Measurements from ENCODE around the gene SUSD4. TPM values are rescaled to one million over a fixed set of nuclear protein-coding genes. Genes with fewer than 3 reads are reported as not detected.

Gene SUSD4
- total RNA-seq, 2 donors from 2014 or later, result 0.58 to 0.92 TPM

GRCh38 chr1:223244366-223245103 is 119.4 kb downstream of the SUSD4 start:
- no peaks in the 10 kb centered on the region for H3K27me3 ChIP-seq (ENCODE audit: control insufficient read depth, insufficient read depth, low read length, poor library complexity, severe bottlenecking)
- TF ChIP-seq CTCF (conservative IDR thresholded peaks at IDR 0.05), result peak; percentile 51
- no peaks in the 10 kb centered on the region for H3K9me3 ChIP-seq (ENCODE audit: control insufficient read depth, low read length)
- DNase-seq, result no peak
- no peaks in the 10 kb centered on the region for H3K36me3 Mint-ChIP-seq (ENCODE audit: low read depth)
- H3K27ac ChIP-seq (ENCODE audit: low read depth, low read length), result no peak overlapping the region
- peaks cover 16% of the 10 kb centered on the region for H3K4me1 Mint-ChIP-seq
- no peaks in the 10 kb centered on the region for H3K9me3 Mint-ChIP-seq
- H3K9ac ChIP-seq (ENCODE audit: extremely low read depth, low read length, poor library complexity, severe bottlenecking), result no peak overlapping the region
- no peak overlapping the region for H3K4me3 Mint-ChIP-seq
- no peak overlapping the region for H3K4me3 ChIP-seq (ENCODE audit: low read length)
- WGBS, 2 experiments (ENCODE audit: insufficient coverage in 1 of 2, insufficient read length in 1 of 2), result 92 to 93% methylated on average over 3 to 4 of the region's 4 CpGs
- no peaks in the 10 kb centered on the region for H3K36me3 ChIP-seq (ENCODE audit: control insufficient read depth, insufficient read depth, low read length)
- no peaks in the 10 kb centered on the region for H3K4me1 ChIP-seq (ENCODE audit: control insufficient read depth, insufficient read depth, low read length)
- H3K27ac Mint-ChIP-seq, result no peak overlapping the region
- H3K27me3 Mint-ChIP-seq (ENCODE audit: insufficient read depth), result peaks cover 13% of the 10 kb centered on the region

- WGBS, 2 experiments (ENCODE audit: insufficient coverage in 1 of 2, insufficient read length in 1 of 2), result 85 to 88% methylated on average over 4 to 6 of the region's 6 CpGs
- peaks cover 17% of the 10 kb centered on the region for H3K27me3 Mint-ChIP-seq (ENCODE audit: insufficient read depth)
- no peak overlapping the region for H3K27ac Mint-ChIP-seq
These were observed 120.4 kb downstream of the SUSD4 start for GRCh38 chr1:223243441-223244050.

GRCh38 chr1:223242971-223243370 is 121.0 kb downstream of the SUSD4 start:
- 90 to 95% methylated on average over 3 to 7 of the region's 7 CpGs for WGBS, 2 experiments (ENCODE audit: insufficient coverage in 1 of 2, insufficient read length in 1 of 2)
- no peak overlapping the region for H3K27ac Mint-ChIP-seq
- peaks cover 4% of the 10 kb centered on the region for H3K9me3 Mint-ChIP-seq
- H3K4me3 Mint-ChIP-seq, result no peak overlapping the region
- Histone ChIP-seq H3K36me3 (ENCODE audit: control insufficient read depth, insufficient read depth, low read length) (no peaks in the 10 kb centered on the region), H3K9me3 (ENCODE audit: control insufficient read depth, low read length) (no peaks in the 10 kb centered on the region), H3K27ac (ENCODE audit: low read depth, low read length) (no peak overlapping the region), H3K9ac (ENCODE audit: extremely low read depth, low read length, poor library complexity, severe bottlenecking) (no peak overlapping the region), H3K27me3 (ENCODE audit: control insufficient read depth, insufficient read depth, low read length, poor library complexity, severe bottlenecking) (no peaks in the 10 kb centered on the region), H3K4me1 (ENCODE audit: control insufficient read depth, insufficient read depth, low read length) (no peaks in the 10 kb centered on the region), H3K4me3 (ENCODE audit: low read length) (no peak overlapping the region)
- H3K36me3 Mint-ChIP-seq (ENCODE audit: low read depth), result no peaks in the 10 kb centered on the region
- peaks cover 16% of the 10 kb centered on the region for H3K4me1 Mint-ChIP-seq
- DNase-seq, result no peak
- peaks cover 15% of the 10 kb centered on the region for H3K27me3 Mint-ChIP-seq (ENCODE audit: insufficient read depth)
- no peak for TF ChIP-seq CTCF (conservative IDR thresholded peaks at IDR 0.05)

More at GRCh38 chr1:223243441-223244050, 120.4 kb downstream of the SUSD4 start:
- no peaks in the 10 kb centered on the region for H3K27me3 ChIP-seq (ENCODE audit: control insufficient read depth, insufficient read depth, low read length, poor library complexity, severe bottlenecking)
- H3K9me3 ChIP-seq (ENCODE audit: control insufficient read depth, low read length), result no peaks in the 10 kb centered on the region
- no peak overlapping the region for H3K4me3 ChIP-seq (ENCODE audit: low read length)
- no peaks in the 10 kb centered on the region for H3K36me3 Mint-ChIP-seq (ENCODE audit: low read depth)
- H3K27ac ChIP-seq (ENCODE audit: low read depth, low read length), result no peak overlapping the region
- TF ChIP-seq CTCF (conservative IDR thresholded peaks at IDR 0.05), result no peak
- H3K4me3 Mint-ChIP-seq, result no peak overlapping the region
- H3K4me1 ChIP-seq (ENCODE audit: control insufficient read depth, insufficient read depth, low read length), result no peaks in the 10 kb centered on the region
- H3K36me3 ChIP-seq (ENCODE audit: control insufficient read depth, insufficient read depth, low read length), result no peaks in the 10 kb centered on the region
- H3K9me3 Mint-ChIP-seq, result peaks cover 2% of the 10 kb centered on the region
- H3K4me1 Mint-ChIP-seq, result peaks cover 16% of the 10 kb centered on the region
- no peak for DNase-seq
- H3K9ac ChIP-seq (ENCODE audit: extremely low read depth, low read length, poor library complexity, severe bottlenecking), result no peak overlapping the region
